Activated CD8-positive, alpha-beta memory T cell treated with anti-CD3 and anti-CD28 coated beads for 1 hour (primary cell): ENCODE data around the gene ELOVL6.

Source experiments
- DNase-seq, 2 donors: peaks; one replicate each; pipeline ENCODE4 v3.0.0-alpha.2; 2020; ENCODE audit warnings: low read depth in 1 of 2; ENCODE audit errors: extremely low read depth in 1 of 2

The ELOVL6 gene

DNA sequence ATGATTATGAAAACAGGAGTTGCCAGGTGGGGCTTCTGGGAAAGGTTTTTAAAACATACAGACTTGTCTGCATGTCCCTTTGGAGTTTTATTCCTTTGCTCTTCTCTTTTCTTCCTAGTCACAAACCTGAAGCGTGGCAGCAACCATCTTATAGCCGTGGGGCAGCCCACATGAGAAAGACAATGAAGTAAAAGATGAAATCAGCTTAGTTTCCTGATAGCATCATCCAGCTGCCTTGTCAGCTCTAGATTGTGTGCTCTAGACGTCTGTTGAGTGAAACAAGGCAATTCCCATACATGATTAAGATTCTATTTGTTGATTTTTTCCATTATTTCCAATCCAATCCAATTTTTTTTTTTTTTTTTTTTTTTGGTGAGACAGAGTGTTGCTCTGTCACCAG lies 68.9 kb downstream of the ELOVL6 start:
- no peak for DNase-seq

DNA sequence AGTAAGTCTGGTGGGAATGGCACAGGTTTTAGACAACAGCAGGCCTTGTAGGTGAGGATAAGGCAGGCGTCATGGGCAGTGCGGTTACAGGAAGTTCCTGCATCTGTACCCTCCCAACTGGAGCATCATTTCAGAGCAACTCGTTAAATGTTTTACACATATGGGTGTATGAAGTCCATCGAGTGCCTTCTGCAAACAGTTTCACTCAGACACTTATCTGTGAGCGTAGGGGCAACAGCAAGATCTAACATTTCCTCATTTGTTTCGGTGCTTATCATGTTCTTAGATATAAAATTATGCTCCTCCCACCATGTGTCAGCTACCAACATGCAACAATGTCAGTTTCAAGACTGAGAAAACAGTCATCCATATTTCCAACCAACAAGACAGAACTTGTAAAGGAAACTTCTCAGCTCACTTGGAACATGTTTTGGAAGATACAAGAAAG lies 69.9 kb downstream of the ELOVL6 start:
- DNase-seq = no peak

DNA sequence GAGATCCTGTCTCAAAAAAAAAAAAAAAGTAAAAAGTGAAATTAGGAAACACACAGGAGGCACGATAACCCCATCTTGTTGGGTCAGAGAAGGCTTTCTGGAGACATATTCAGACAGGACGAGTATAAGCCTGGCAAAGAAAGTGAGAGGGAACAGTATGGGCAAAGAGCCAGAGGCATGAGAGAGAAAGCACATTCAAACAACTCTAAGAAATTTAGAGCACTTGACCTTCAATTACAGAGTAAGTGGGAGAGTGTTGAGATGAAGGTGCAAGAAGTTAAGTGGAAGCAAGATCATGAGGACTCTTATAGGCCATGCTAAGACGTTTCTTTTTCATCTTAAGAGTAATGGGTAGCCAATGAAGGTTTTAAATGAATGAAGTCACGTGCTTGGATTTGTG lies 70.4 kb downstream of the ELOVL6 start:
- no peak for DNase-seq

- no peak for DNase-seq
These were observed 73.7 kb downstream of the ELOVL6 start for GRCh38 chr4:110124711-110125110.

DNA sequence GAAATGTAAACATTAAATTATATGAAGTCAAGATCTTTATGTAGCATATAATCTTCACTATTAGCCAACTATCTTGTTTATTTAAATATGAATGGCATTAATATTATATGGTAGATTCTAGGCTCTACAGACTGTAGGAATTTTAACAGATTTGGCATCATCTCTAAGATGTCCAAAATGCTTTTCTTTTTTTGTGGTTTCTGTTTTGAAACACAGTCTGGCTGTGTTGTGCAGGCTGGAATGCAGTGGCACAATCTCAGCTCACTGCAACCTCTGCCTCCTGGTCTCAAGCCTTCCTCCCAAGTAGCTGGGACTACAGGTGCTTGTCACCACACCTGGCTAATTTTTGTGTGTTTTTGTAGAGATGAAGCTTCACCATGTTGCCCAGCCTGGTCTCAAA lies 76.2 kb downstream of the ELOVL6 start:
- DNase-seq = no peak

GRCh38 chr4:110120506-110120905 lies 77.9 kb downstream of the ELOVL6 start:
- DNase-seq = no peak

DNA sequence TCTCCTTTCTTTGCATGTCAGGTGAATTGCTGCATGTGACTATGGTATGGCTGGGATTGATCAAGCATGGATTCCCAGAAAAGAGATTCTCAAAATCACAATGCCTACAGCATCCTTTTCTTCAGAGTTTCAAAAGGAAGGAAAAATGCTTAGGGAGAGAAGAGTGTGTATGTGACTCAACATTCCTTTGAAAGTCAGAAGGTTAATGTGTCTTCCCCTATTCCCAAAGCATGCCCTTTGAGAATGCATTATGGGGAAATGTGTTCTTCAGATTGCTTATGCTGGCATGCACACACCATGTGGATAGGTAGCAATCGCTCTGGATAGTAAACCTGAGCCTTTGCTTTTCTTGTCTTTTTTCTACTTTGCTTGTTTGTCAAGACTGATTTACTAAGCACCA lies 78.5 kb downstream of the ELOVL6 start:
- DNase-seq = no peak

DNA sequence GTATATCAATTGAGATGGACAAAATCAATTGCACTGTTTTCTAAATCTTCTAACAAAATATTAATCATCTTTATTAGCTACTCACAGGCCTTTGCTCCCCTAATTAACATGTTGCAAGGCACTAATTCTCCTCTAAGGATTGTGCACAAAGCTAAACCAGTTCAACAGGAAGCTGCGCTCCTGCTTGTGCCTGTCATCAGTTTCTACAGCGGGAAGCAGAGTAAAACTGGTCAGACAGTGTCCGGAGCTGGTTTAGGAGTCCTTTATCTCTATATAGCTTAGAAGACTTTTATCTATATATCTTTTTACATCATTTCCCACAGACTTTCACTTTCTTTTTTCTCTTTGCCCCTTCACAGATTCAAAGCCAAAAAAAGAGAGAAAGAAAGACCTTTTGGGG lies 79.1 kb downstream of the ELOVL6 start:
- DNase-seq = no peak

- DNase-seq = no peak
These were observed 86.4 kb downstream of the ELOVL6 start for GRCh38 chr4:110112056-110112455.

DNA sequence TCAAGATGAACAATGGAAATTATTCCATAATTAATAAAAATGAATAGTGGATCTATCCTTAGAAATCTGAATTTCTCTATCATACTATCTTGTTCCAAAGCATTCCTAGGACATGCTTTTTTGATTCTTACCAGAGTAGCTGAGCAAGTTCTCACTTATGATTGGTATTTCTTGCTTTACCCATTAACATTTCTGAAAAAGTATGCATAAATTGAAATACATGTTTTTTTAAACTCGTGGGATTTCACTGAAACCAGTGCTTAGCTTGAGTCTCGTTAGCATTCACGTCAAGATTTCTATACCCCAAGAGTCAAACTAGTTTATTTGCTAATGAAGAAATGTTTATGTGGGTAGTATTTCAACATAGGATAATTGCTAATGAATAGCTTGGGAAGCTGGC lies 89.0 kb downstream of the ELOVL6 start:
- DNase-seq = no peak

- no peak for DNase-seq
These were observed 89.5 kb downstream of the ELOVL6 start for GRCh38 chr4:110108960-110109359.

GRCh38 chr4:110108422-110108821 lies 90.0 kb downstream of the ELOVL6 start:
- DNase-seq = no peak

DNA sequence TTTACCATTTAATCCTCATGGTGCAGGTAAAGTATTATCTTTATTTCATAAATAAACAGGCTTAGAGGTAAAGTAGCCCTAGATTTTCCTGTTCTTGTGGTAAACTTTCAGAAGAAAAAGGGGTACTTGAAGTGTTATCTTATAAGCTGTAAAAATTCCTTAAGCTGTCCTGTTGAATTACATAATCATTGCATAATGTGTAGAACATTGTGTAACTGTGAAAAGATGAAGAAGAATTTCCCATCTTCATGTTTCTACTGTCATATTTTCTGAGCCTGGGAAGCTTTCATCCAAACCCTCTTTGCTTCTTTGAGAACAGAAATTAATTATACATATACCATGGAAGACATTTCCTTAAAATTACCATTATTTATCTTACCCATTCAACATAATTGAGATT lies 90.5 kb downstream of the ELOVL6 start:
- DNase-seq = no peak

DNA sequence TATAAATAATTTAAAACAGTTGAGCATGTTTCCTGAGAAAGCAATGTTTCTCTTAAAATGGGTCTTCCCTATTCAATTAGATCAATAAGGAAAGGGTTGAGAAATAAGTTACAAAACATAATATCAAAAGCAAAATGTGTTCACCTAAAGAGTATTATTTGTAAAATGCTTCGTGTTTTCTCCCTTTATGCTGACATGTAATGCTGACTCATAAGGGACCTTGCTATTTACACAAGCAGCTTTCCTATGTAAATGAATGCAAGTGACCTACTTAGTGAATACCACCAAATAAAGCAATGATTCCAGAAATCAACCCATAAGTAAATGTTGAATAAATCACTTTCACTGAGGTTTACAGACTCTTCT lies 91.5 kb downstream of the ELOVL6 start:
- no peak for DNase-seq

GRCh38 chr4:110104661-110105060 lies 93.8 kb downstream of the ELOVL6 start:
- DNase-seq = no peak

DNA sequence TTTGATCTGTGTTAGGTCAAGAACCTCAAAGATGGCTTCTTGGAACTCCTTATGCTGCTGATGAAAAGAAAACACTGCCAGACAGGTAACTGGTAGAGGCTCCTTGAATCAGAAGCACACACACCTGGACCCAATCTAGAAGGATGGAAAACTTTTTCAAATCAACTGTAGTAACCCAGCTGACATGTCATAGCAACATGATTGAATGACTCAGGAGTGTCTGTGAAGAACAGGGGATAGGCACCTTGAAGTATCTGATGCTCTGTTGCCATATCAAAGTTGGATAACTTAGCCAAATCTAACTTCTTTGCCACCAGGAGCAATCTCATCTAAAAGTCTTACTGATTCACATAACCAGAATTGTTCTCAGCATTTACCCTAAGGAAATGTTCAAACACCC lies 98.8 kb downstream of the ELOVL6 start:
- DNase-seq = no peak

- no peak for DNase-seq
These were observed 102.0 kb downstream of the ELOVL6 start for GRCh38 chr4:110096405-110096804.

- DNase-seq = no peak
These were observed 105.8 kb downstream of the ELOVL6 start for GRCh38 chr4:110092646-110093045.

- no peak for DNase-seq
These were observed 106.8 kb downstream of the ELOVL6 start for GRCh38 chr4:110091434-110092140.

DNA sequence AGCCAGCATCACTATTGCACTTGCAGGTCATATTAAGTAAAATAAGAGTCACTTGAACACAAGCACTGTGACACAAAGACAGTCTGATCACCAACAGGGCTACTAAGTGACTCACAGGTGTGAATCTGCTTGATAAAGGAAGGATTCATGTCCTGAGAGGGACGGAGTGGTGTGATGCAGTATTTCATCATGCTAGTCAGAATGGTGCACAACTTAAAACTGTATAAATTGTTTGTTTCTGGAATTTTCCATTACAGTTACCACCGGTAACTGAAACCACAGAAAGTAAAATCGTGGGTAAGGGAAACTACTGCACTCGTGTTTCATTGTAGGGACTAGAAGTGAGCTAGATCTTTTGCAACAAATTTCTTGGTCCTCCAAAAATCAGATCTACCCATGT lies 109.7 kb downstream of the ELOVL6 start:
- no peak for DNase-seq

GRCh38 chr4:110087070-110087708 lies 111.2 kb downstream of the ELOVL6 start:
- no peak for DNase-seq

DNA sequence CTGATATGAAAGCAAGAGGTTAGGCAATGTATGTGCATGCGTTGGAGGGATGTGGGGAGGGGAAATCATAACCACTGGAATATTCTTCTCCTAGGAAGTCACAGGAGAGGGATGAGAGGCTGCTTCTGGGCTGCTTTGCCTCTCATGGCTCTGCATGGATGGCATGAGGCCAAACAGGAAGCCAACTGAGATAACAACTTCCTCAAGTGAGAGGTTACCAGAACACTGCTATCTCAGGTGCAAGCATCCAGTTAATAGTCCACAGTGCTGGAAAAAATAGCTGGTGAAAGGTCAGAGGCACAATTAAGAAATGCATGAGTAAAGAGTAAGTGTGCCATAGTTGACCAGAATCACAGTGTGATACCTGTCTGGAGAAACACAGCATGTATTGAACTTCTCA lies 113.3 kb downstream of the ELOVL6 start:
- no peak for DNase-seq

DNA sequence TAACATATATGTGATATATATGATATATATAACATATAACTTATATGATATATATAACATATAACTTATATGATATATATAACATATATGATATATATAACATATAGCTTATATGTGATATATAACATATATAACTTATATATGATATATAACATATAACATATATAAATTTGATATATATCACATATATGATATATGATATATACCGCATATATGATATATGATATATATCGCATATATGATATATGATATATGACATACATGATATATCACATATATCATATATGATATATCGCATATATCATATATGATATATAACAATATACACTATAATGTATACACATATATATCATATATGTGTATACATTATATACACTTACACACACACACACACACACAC lies 114.3 kb downstream of the ELOVL6 start:
- no peak for DNase-seq
